ENCODE results near the gene SCD5.

Gene SCD5

GRCh38 chr4:82756061-82756460 lies 42.5 kb downstream of the SCD5 start:
- Histone ChIP-seq H3K27me3 (peaks cover 6% of the 10 kb centered on the region), H3K4me3 (ENCODE audit: low read depth in 1 of 2, low read length in 1 of 2) (no peak overlapping the region), H3K4me1 (ENCODE audit: control insufficient read depth in 1 of 2, insufficient read depth in 1 of 2, low read depth in 1 of 2, low read length in 1 of 2) (no peaks in the 10 kb centered on the region), H3K27ac (no peak overlapping the region), H3K36me3 (no peaks in the 10 kb centered on the region), H3K9me3 (no peaks in the 10 kb centered on the region)
- TF ChIP-seq, protein P1, sequence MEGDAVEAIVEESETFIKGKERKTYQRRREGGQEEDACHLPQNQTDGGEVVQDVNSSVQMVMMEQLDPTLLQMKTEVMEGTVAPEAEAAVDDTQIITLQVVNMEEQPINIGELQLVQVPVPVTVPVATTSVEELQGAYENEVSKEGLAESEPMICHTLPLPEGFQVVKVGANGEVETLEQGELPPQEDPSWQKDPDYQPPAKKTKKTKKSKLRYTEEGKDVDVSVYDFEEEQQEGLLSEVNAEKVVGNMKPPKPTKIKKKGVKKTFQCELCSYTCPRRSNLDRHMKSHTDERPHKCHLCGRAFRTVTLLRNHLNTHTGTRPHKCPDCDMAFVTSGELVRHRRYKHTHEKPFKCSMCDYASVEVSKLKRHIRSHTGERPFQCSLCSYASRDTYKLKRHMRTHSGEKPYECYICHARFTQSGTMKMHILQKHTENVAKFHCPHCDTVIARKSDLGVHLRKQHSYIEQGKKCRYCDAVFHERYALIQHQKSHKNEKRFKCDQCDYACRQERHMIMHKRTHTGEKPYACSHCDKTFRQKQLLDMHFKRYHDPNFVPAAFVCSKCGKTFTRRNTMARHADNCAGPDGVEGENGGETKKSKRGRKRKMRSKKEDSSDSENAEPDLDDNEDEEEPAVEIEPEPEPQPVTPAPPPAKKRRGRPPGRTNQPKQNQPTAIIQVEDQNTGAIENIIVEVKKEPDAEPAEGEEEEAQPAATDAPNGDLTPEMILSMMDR (IDR thresholded peaks at IDR 0.05), result no peak

DNA sequence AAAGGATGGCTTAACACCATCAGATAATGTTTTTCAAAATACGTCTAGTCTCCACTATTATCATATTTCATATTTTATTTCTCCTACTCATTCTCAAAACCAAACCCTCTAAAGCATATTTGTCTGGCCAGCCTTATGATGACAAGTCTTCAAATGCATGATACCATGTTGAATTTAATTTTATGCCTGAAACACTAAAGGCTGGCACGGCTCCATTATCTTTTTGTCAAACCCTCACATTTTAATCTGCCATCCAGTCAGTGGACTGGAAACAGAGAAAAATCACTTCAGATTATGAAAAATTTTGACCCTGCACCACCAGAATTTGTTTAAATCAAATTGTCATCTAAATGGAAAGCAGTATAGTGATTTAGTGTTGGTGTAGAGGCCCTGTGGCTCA lies 42.9 kb downstream of the SCD5 start:
- no peaks in the 10 kb centered on the region for H3K9me3 ChIP-seq
- H3K4me1 ChIP-seq (ENCODE audit: control insufficient read depth in 1 of 2, insufficient read depth in 1 of 2, low read depth in 1 of 2, low read length in 1 of 2), result no peaks in the 10 kb centered on the region
- no peaks in the 10 kb centered on the region for H3K36me3 ChIP-seq
- no peak overlapping the region for H3K27ac ChIP-seq
- TF ChIP-seq, protein P1 (IDR thresholded peaks at IDR 0.05), result no peak
- H3K4me3 ChIP-seq (ENCODE audit: low read depth in 1 of 2, low read length in 1 of 2), result no peak overlapping the region
- H3K27me3 ChIP-seq, result peaks cover 2% of the 10 kb centered on the region

GRCh38 chr4:82754513-82755165 lies 44.0 kb downstream of the SCD5 start:
- Histone ChIP-seq H3K27me3 (no peaks in the 10 kb centered on the region), H3K4me3 (ENCODE audit: low read depth in 1 of 2, low read length in 1 of 2) (no peak overlapping the region), H3K4me1 (ENCODE audit: control insufficient read depth in 1 of 2, insufficient read depth in 1 of 2, low read depth in 1 of 2, low read length in 1 of 2) (no peaks in the 10 kb centered on the region), H3K9me3 (no peaks in the 10 kb centered on the region), H3K27ac (no peak overlapping the region), H3K36me3 (no peaks in the 10 kb centered on the region)
- TF ChIP-seq, protein P1 (IDR thresholded peaks at IDR 0.05), result no peak

- Histone ChIP-seq H3K4me1 (ENCODE audit: control insufficient read depth in 1 of 2, insufficient read depth in 1 of 2, low read depth in 1 of 2, low read length in 1 of 2) (no peaks in the 10 kb centered on the region), H3K9me3 (no peaks in the 10 kb centered on the region), H3K4me3 (ENCODE audit: low read depth in 1 of 2, low read length in 1 of 2) (no peak overlapping the region), H3K27me3 (no peaks in the 10 kb centered on the region), H3K36me3 (no peaks in the 10 kb centered on the region), H3K27ac (no peak overlapping the region)
- TF ChIP-seq, protein P1 (IDR thresholded peaks at IDR 0.05), result no peak
Measured at GRCh38 chr4:82753725-82754410, 44.7 kb downstream of the SCD5 start.

DNA sequence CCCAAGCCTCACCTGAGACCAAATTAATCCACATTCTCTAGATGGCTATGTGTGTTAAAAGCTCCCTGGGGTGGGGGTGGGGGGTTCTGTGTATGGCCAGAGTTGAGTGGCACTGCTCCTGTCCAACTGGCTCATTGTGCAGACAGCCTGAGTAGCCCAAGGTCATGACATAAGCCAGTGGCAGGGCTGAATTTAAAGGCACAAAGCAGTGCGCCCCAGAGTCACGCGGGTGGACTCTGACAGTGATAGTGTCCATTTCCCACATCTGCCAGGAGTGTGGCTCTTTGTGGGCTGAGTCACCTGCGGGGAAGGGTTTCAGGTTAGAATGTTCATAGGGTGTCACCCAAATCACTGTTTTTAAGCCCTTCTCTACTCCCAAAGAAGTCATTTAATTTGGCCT lies 45.4 kb downstream of the SCD5 start:
- no peaks in the 10 kb centered on the region for H3K4me1 ChIP-seq (ENCODE audit: control insufficient read depth in 1 of 2, insufficient read depth in 1 of 2, low read depth in 1 of 2, low read length in 1 of 2)
- no peak overlapping the region for H3K4me3 ChIP-seq (ENCODE audit: low read depth in 1 of 2, low read length in 1 of 2)
- TF ChIP-seq, protein P1 (IDR thresholded peaks at IDR 0.05), result no peak
- H3K27ac ChIP-seq, result no peak overlapping the region
- H3K9me3 ChIP-seq, result no peaks in the 10 kb centered on the region
- H3K36me3 ChIP-seq, result no peaks in the 10 kb centered on the region
- H3K27me3 ChIP-seq, result no peaks in the 10 kb centered on the region
